H9 (cell line): ENCODE data around the gene ROR1. TPM values are rescaled to one million over a fixed set of nuclear protein-coding genes. Genes with fewer than 3 reads are reported as not detected.

Experiments used
- DNase-seq: peaks from one replicate; pipeline ENCODE4 v3.0.0-alpha.2; 2017
- H2AFZ ChIP-seq: one replicate; pipeline ENCODE4 v1.6.1; 2013; ENCODE audit warnings: mild to moderate bottlenecking, low read length, control low read depth, moderate library complexity
- H2AK5ac ChIP-seq: 2 replicates; pipeline ENCODE4 v1.6.1; 2013; ENCODE audit warnings: low read length, control low read depth, mixed read lengths; ENCODE audit not compliant: insufficient read length
- H2BK120ac ChIP-seq: one replicate; pipeline ENCODE4 v1.6.1; 2013; ENCODE audit warnings: low read depth, mild to moderate bottlenecking, low read length, control low read depth, inconsistent platforms; ENCODE audit not compliant: poor library complexity, severe bottlenecking
- H2BK12ac ChIP-seq: 2 replicates; pipeline ENCODE4 v1.6.1; 2013; ENCODE audit warnings: low read length, control low read depth, mixed read lengths, low read depth; ENCODE audit not compliant: insufficient read length
- H2BK15ac ChIP-seq: 2 replicates; pipeline ENCODE4 v1.6.1; 2013; ENCODE audit warnings: low read depth, low read length, control low read depth
- H2BK20ac ChIP-seq: one replicate; pipeline ENCODE4 v1.6.1; 2013; ENCODE audit warnings: low read depth, mild to moderate bottlenecking, low read length, control low read depth, inconsistent platforms; ENCODE audit not compliant: poor library complexity, severe bottlenecking
- H2BK5ac ChIP-seq: 2 replicates; pipeline ENCODE4 v1.6.1; 2013; ENCODE audit warnings: low read length, control low read depth, mixed read lengths; ENCODE audit not compliant: insufficient read length
- H3K14ac ChIP-seq: 2 replicates; pipeline ENCODE4 v1.6.1; 2013; ENCODE audit warnings: low read length, control low read depth; ENCODE audit not compliant: insufficient read depth
- H3K18ac ChIP-seq: 2 replicates; pipeline ENCODE4 v1.6.1; 2013; ENCODE audit warnings: low read depth, mild to moderate bottlenecking, mixed read lengths, low read length, control low read depth; ENCODE audit not compliant: insufficient read length
- H3K23ac ChIP-seq: 2 replicates; pipeline ENCODE4 v1.6.1; 2013; ENCODE audit warnings: low read length, control low read depth, mixed read lengths, low read depth; ENCODE audit not compliant: insufficient read length
- H3K23me2 ChIP-seq: 2 replicates; pipeline ENCODE4 v1.6.1; 2013; ENCODE audit warnings: low read depth, mild to moderate bottlenecking, mixed read lengths, low read length, control low read depth; ENCODE audit not compliant: insufficient read length, poor library complexity, severe bottlenecking
- H3K27ac ChIP-seq: 2 replicates; pipeline ENCODE4 v1.5.1; 2013; ENCODE audit warnings: low read length, control low read depth, mixed read lengths, low read depth; ENCODE audit not compliant: insufficient read length
- H3K27me3 ChIP-seq: 2 replicates; pipeline ENCODE4 v1.6.1; 2013; ENCODE audit warnings: low read length, control low read depth, inconsistent platforms; ENCODE audit not compliant: insufficient read depth
- H3K4ac ChIP-seq: 2 replicates; pipeline ENCODE4 v1.6.1; 2013; ENCODE audit warnings: low read depth, mild to moderate bottlenecking, control low read depth, inconsistent platforms, low read length, moderate library complexity
- H3K4me1 ChIP-seq: 2 replicates; pipeline ENCODE4 v1.6.1; 2013; ENCODE audit warnings: low read length, control low read depth, inconsistent platforms; ENCODE audit not compliant: insufficient read depth
- H3K4me2 ChIP-seq: 2 replicates; pipeline ENCODE4 v1.6.1; 2013; ENCODE audit warnings: low read length, control low read depth, mixed read lengths; ENCODE audit not compliant: insufficient read length, insufficient read depth
- H3K56ac ChIP-seq: 2 replicates; pipeline ENCODE4 v1.6.1; 2013; ENCODE audit warnings: low read depth, mild to moderate bottlenecking, mixed read lengths, low read length, control low read depth; ENCODE audit not compliant: insufficient read length
- H3K79me1 ChIP-seq: 2 replicates; pipeline ENCODE4 v1.6.1; 2013; ENCODE audit warnings: low read depth, mild to moderate bottlenecking, moderate library complexity, low read length, control low read depth, inconsistent platforms; ENCODE audit not compliant: insufficient read depth, poor library complexity, severe bottlenecking
- H3K79me2 ChIP-seq: 2 replicates; pipeline ENCODE4 v1.6.1; 2013; ENCODE audit warnings: low read length, control low read depth, inconsistent platforms; ENCODE audit not compliant: insufficient read depth
- H3K9ac ChIP-seq: 2 replicates; pipeline ENCODE4 v1.6.1; 2013; ENCODE audit warnings: low read length, control low read depth, mixed read lengths; ENCODE audit not compliant: insufficient read length; ENCODE audit errors: extremely low read depth
- H3K9me3 ChIP-seq: one replicate; pipeline ENCODE4 v1.6.1; 2013; ENCODE audit warnings: low read depth, low read length, inconsistent platforms; ENCODE audit not compliant: control insufficient read depth
- H3T11ph ChIP-seq: one replicate; pipeline ENCODE4 v1.6.1; 2013; ENCODE audit warnings: mild to moderate bottlenecking, low read length, control low read depth, inconsistent platforms
- H4K20me1 ChIP-seq: one replicate; pipeline ENCODE4 v1.6.1; 2013; ENCODE audit not compliant: control insufficient read depth, insufficient read length, insufficient read depth
- H4K5ac ChIP-seq: 2 replicates; pipeline ENCODE4 v1.6.1; 2013; ENCODE audit warnings: low read depth, mild to moderate bottlenecking, mixed read lengths, low read length, control low read depth; ENCODE audit not compliant: insufficient read length
- H4K8ac ChIP-seq: replicated peaks from 2 replicates; pipeline ENCODE4 v1.6.1; 2013; ENCODE audit warnings: low read length, control low read depth, mixed read lengths, low read depth; ENCODE audit not compliant: insufficient read length
- H4K91ac ChIP-seq: 2 replicates; pipeline ENCODE4 v1.6.1; 2013; ENCODE audit warnings: low read depth, mild to moderate bottlenecking, moderate library complexity, mixed read lengths, low read length, control low read depth; ENCODE audit not compliant: insufficient read length
- H3K27ac Mint-ChIP-seq, 3 experiments: 2 replicates in 2 of 3; 3 replicates in 1 of 3; pipeline ENCODE4 v1.8.0; 2020 to 2021; ENCODE audit warnings: mixed read lengths in 3 of 3, mild to moderate bottlenecking in 1 of 3, moderate library complexity in 1 of 3
- H3K27me3 Mint-ChIP-seq: 2 replicates; pipeline ENCODE4 v1.8.0; 2021; ENCODE audit warnings: low read depth, mild to moderate bottlenecking, moderate library complexity, mixed read lengths
- H3K36me3 Mint-ChIP-seq, 3 experiments: 2 replicates in 2 of 3; 3 replicates in 1 of 3; pipeline ENCODE4 v1.8.0; 2020 to 2021; ENCODE audit warnings: low read depth in 3 of 3, mixed read lengths in 3 of 3; ENCODE audit not compliant: insufficient read depth in 1 of 3
- H3K4me1 Mint-ChIP-seq, 2 experiments: 2 replicates each; pipeline ENCODE4 v1.8.0; 2020; ENCODE audit warnings: mixed read lengths in 2 of 2
- H3K4me3 Mint-ChIP-seq, 2 experiments: 2 replicates in 1 of 2; 3 replicates in 1 of 2; pipeline ENCODE4 v1.8.0; 2020 to 2021; ENCODE audit warnings: mild to moderate bottlenecking in 2 of 2, mixed read lengths in 2 of 2, moderate library complexity in 1 of 2
- H3K9me3 Mint-ChIP-seq, 2 experiments: 2 replicates in 1 of 2; 3 replicates in 1 of 2; pipeline ENCODE4 v1.8.0; 2020; ENCODE audit warnings: mild to moderate bottlenecking in 2 of 2, mixed read lengths in 2 of 2, moderate library complexity in 1 of 2
- CTCF ChIP-seq: fragments of 200-600 bp; sonication (generic); conservative IDR thresholded peaks from 3 replicates; pipeline ENCODE4 v1.8.0; 2021; ENCODE audit warnings: antibody characterized with exemption, mild to moderate bottlenecking
- WGBS: extraction: QIAGEN DNeasy Blood & Tissue Kit; methylation state at CpG from one replicate; pipeline ENCODE4 v1.1.7; 2013; ENCODE audit warnings: missing lambda C conversion rate, low lambda C conversion rate, mixed read lengths; ENCODE audit not compliant: insufficient read length; ENCODE audit errors: extremely low coverage; 5-methylcytosine and 5-hydroxymethylcytosine counted together
- total RNA-seq: library from RNA; stranded (reverse); gene quantifications from 2 replicates; pipeline ENCODE4 v1.2.1, GENCODE V29; 2021

The ROR1 gene
- total RNA-seq, 1 experiment from 2014 or later, result 75.9 TPM

- Histone ChIP-seq H2BK20ac (no peak overlapping the region), H2BK5ac (no peak overlapping the region), H2AFZ (no peak overlapping the region), H2BK12ac (no peak overlapping the region), H3K9me3 (no peaks in the 10 kb centered on the region), H2BK120ac (no peak overlapping the region), H3T11ph (no peak overlapping the region), H3K9ac (no peak overlapping the region), H3K56ac (no peak overlapping the region), H4K91ac (no peak overlapping the region), H3K27ac (no peak overlapping the region), H3K18ac (no peak overlapping the region), H4K20me1 (no peaks in the 10 kb centered on the region), H4K8ac (no peak overlapping the region), H3K23me2 (no peaks in the 10 kb centered on the region), H2BK15ac (no peak overlapping the region), H3K14ac (no peak overlapping the region), H3K27me3 (no peaks in the 10 kb centered on the region), H3K4me2 (no peak overlapping the region), H3K79me1 (peaks cover 18% of the 10 kb centered on the region), H3K79me2 (peaks cover 30% of the 10 kb centered on the region; the same call in 1 of the 2 replicates), H3K4ac (no peak overlapping the region), H3K4me1 (peaks cover 15% of the 10 kb centered on the region; the same call in 1 of the 2 replicates), H3K23ac (no peak overlapping the region), H4K5ac (no peak overlapping the region), H2AK5ac (no peak overlapping the region)
- Mint-ChIP-seq H3K27me3 (no peaks in the 10 kb centered on the region), H3K9me3 (no peaks in the 10 kb centered on the region), H3K4me1 (peaks cover 66 to 79% of the 10 kb centered on the region in 2 experiments), H3K4me3 (no peak overlapping the region), H3K27ac (peak overlapping the region in 1 of 3 experiments; percentile 10; a peak in 1 of 7 replicates), H3K36me3 (0 out of 7 replicates have a peak, but pooled peaks cover 0 to 2% (median 0%) of the 10 kb centered on the region in 3 experiments)
- TF ChIP-seq CTCF, result no peak
- no CpG with 5 or more reads among the region's 1 CpG for WGBS
- no peak for DNase-seq
Observed at GRCh38 chr1:63878932-63879331, 105.1 kb downstream of the ROR1 start.
